HG02759 (cell line): ENCODE measurements around the gene ASTN2.
"Not testable (repeated sequence)": the region's sequence is repeated elsewhere in the genome, so short reads cannot be mapped to it uniquely, and the experiment has no call there.

Source experiments
- ATAC-seq: cut with Tn5 transposase; IDR thresholded peaks from one replicate; pipeline ENCODE4 v1.9.1; 2021; ENCODE audit warnings: mild to moderate bottlenecking, moderate library complexity; ENCODE audit not compliant: unreplicated experiment

Gene ASTN2

DNA sequence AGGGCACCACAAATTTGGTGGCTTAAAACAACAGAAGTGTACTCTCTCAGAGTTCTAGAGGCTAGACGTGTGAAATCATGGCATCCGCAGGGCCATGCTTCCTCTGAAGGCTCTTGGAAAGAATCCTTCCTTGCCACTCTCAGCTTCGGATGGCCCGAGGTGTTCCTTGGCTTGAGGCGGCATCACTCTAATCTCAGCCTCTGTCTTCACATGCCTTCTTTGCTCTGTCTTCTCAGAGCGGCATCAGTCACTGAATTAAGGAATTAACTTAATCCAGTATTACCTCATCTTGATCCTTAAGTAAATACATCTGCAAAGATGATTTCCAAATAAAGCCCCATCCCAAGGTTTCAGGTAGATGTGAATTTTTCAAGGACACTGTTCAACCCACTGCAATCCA, 938.9 kb downstream of the ASTN2 start:
- no peak for ATAC-seq

DNA sequence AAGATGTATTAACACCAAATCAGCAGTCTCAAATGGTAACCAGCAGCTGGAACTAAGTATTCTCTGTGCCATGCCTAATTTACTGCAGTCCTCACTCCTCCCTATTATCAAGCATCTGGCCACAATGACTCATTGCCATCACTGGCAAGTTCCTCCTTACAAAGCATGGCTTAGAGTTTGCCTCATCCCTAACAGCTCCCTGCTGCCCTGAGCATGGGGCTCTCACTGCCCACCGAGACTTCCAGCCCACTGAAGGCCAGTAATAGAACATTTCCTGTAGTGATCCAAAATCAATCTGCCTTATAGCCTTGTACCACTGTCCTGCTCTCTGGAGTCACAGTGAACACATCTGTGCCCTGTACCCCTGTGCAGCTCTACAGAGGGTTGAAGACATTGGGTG, 939.7 kb downstream of the ASTN2 start:
- ATAC-seq, result no peak

DNA sequence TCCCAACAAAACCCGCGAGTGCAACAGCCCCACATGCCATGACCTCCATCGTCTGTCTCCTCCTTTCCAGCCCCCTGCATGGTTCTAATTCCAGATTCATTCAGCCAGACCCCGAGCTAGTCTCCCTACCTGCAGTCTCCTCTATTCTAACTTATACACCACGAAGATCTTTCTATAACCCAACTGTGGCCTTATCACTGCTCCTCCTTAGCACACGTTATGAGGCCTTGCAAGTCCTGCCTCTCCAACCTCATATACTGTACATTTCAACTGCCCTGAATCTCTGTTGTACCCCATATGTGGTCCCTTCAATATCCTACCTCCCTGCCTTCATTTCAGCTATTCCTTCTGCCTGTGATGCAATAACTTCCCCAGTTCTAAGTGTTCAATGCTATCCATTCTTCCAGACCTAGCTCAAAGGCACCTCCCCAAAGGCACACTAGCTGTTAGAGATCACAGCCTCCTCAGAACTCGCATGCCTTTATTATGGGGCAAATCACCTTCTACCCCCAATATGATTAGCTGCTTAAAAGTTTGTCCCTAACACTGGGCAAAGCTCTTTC, 942.8 kb downstream of the ASTN2 start:
- ATAC-seq, result no peak

DNA sequence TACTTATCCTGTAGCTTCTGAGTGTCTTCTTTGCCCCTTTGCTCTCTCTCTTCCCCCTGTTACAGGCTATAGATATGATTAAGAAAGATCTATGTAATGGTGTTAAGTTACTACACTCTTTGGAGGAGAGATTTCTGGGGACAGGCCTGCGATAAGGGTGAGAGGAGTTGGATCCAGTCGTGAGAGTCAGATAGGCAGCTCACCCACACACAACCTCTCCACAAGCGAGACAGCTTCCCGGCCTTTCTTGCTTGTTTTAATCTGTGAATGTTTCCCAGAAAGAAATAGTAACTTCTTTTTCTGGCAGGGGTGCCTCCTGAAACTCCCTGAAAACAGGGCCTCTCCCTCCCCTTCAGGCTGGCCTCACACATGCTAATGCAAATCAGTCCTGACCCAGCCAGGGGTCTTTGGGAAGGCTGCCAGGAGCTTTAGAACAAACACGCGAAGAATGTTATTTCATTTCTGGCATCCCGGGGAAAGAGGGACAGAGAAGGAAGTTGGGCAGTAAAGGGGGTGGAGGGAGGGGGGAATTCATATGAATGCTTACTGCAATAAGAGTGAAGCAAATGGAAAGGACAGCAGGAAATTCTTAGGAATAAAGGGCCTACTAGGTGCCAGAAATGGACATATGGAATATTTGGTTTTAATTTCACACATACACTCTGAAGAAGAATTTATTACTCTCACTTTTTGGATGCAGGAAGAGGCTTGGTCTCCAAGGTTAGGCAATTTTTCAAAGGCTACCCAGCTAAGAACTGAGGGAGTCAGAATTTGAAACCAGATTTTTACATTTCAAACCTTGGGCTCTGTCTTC, 943.6 kb downstream of the ASTN2 start:
- no peak for ATAC-seq

DNA sequence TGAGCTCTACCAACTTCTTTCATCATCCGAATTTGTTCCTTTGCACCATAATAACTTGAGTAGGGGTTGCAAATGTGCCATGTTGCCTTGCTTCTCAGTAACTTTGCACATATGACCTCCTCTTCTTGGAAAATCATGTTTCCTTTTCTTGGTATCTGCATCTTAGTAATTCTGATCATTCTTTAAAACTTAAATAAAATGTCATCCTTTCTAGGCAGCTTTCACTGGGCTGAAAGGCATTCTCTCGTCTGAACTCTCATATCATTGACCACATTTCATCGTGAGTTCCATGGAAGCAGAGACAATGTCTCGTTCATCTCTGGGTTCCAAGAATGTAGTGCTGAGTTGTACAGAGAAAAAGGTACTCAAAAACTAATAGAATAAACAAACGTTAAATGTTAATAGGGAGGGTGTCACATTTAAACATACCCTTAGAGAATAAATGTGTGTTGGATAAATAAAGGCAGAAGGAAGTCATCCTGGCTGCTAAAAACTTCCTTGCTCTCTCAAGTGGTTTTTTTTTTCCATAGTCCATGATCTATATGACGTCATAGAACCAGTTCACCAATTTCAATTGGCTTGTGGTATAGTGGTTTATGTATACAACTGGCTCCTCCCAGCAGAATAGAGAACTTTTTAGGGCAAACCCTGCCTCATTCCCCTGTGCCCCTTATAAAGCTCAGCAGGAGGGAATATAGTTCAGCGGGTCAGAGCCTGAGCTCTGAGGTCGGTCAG, 945.9 kb downstream of the ASTN2 start:
- no peak for ATAC-seq

DNA sequence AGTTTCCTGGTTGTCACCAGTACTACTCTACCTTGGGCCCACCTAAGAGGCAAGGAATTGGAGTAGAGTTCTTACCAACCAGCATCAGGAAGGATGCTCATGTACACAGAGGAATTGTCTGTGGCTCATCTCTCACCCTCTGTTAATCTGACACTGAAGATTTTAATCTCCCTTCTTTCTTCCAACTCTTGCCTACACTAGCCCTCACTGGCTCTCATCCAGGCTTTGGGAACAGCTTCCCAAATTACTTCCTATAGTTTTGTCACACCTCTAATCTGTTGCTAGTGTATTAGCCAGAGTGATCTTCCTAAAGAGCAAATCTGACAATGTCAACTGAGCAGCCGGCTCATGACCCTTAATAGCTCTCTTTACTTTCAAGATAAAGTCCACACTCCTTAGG, 946.5 kb downstream of the ASTN2 start:
- ATAC-seq, result no peak

DNA sequence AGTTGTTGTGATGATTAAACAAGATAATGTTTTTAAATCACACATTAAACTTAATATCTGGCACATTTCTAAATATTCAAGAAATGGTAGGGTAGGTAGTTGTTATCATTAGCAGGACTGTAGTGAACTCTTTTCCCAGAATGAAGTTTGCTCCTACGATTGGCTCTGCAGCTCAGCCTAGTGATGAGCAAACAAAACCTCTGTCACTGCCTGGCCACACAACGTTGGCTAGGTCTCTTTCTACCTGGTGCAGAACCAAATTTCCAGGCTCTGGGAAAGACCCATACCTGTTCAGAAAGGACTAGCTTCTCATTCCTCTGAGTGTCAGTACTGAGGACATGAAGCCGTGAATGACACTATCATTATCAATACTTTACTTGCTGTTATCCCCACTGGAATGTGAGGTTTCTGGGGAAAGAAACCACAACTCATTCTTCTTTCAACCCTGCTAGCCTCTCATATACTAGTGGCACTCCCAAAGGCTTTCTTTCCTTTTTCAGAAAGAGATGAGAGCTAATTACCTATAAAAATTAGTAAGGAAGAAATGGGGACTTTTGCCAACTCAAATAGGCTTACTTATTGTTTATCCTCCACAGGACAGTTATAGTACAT, 947.0 kb downstream of the ASTN2 start:
- no peak for ATAC-seq

DNA sequence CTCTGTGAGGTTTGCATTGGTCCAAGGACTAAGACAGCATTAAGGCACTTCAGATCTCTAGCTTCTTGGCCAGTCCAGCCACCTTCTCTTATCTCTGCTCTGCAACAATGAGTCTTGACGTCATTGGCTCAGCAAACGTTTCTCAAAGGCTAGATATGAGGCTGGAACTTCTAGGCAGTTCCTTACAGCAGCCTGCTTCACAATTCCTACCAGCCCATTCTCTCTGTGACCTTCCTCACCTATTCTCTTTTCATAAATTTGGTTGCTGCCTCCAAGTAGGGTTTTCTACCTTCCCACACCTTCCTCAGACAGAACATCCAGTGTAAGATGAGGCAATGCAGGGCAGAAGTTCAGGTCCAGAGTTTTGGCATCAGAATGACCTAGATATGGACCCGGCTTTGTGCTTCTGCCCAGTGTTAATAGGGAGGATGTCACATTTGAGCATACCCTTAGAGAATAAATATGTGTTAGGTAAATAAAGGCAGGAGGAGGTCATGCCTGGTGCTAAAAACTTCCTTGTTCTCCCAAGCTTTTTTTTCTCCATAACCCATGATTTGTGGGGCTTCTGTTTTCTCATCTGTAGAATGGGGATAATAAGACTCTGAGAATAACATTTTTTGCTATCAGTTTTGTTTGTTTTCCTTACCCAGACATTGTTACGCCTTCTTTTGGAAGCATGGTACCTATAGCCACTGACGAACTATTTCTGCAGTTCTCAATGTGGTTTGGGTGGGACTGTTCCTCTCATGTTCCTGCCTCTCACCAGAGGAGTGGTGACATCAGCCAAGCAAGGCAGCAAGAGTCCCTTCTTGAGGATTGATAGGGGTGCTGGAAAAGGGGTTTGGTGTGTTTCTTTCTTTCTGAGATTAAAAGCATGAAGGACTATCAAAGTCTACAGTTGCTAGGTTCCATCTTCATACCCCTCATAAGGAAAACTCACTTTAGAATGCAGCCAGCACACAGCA, 948.3 kb downstream of the ASTN2 start:
- ATAC-seq, result no peak

DNA sequence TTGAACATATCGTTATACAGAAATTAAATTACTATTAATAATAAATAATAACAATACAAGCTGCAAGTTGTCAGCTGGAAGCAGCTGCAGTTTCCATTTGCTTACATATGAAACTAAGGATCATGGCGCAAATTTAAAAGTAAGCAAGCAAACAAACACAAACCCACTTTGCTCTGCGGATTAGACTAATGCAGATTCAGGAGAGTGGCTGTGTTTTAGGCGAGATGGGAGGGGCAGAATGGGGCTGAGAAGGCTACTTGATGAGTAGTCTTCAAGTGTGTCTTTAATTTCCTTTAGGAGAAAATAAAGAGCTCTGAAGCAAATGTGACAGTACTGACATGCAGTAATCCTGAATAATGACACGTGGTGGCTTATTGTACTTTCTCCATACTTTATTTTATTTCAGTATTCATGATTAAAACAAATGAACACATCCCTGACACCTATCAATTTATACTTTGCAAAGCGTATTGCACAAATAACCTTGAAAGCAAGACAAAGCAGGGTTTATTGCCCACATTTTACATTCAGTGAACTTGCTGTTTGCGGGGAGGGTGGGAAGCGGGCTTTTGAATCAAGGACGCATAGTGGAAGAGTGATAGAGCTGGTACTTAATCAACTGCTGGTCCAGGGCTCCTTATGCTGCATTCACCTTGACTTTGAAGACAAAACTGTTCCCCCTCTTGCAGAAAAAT, 949.1 kb downstream of the ASTN2 start:
- ATAC-seq, result no peak

DNA sequence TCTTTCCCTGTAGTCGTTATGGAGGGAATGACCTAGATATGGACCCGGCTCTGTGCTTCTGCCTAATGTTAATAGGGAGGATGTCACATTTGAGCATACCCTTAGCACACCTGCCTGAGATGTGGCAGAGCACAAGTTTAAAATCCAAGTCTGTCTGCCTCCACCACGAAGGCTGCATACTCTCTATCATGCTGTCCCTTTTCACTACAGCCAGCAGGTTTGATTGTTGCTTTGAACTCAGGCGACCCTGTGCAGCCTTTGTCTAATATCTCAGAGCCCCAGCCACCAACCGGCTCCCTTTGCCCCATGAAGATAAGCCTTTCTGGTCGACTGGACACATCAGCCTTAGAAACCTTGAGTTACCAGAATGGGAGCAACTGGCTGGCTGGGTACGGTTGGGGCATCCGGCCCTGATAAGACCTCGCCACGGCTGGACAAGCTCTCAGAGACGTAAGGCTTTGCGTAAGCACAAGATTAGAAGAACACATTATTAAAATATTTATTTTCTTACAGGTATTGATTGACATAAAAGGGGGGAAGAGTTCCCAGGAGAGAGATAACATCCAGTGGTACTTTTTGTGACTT, 949.8 kb downstream of the ASTN2 start:
- no peak for ATAC-seq

DNA sequence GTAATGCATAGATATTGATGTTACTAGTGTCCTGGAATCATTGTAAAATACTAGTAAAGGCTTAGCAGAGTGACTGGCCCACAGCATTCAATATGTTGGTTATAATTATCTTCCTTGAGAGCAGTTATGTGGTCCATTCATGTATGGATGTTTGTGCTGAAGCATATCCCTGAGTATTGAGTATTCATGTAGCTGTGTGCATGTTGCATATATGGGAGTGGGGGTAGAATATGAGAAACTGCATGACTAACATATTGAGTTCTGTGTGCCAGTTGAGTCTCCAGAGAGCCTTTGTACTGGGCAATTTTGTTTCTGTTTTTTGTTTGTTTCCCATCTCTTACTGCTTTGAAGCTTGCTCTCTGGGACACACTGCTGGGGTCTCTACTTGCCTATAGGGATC, 950.4 kb downstream of the ASTN2 start:
- no peak for ATAC-seq

DNA sequence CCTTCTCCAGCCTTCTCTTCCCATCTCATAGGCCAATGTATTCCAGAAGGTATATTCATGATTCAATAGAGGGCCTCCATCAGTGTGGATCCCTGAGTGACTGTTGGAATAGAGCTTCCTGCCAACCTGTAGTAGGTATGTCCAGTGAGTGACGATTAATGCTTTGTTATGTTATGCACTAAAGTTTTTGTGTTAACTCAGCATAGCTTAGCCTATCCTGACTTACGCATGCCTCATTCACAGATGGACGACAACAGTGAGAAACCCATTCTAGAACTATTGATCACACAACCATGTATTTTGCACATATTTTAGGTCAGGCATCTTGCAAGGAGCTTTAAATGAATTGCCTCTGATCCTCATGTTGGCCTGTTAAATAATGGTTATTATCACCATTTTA, 953.2 kb downstream of the ASTN2 start:
- ATAC-seq, result no peak

DNA sequence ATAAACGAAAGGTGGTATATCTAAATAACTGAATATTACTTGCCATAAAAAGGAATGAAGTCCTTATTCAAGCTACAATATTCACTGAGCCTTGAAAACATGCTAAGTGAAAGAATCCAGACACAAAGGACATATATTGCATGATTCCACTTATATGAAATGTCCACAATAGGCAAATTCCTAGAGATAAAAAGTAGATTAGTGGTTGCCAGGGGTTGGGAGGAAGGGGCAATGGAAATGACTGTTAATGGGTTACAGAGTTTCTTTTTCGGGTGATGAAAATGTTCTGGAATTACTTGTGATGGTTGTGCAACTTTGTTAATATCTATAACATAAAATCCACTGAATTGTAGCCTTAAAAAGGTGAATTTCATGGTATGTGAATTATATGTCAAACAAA, 954.8 kb downstream of the ASTN2 start:
- no peak for ATAC-seq

DNA sequence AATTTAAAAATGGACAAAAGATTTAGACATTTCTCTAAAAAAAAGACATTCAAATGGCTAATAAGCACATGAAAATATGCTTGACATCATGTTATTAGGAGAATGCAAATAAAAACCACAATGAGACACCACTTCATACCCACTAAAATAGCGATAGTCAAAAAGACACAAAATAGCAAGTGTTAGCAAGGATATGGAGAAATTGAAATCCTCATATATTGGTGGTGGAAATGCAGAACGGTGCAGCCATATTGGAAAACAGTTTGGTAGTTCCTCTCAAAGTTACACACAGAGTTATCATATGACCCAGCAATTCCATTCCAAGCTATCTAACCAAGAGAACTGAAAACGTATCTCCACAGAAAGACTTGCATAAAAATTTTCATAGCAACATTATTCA, 955.3 kb downstream of the ASTN2 start:
- no peak for ATAC-seq

DNA sequence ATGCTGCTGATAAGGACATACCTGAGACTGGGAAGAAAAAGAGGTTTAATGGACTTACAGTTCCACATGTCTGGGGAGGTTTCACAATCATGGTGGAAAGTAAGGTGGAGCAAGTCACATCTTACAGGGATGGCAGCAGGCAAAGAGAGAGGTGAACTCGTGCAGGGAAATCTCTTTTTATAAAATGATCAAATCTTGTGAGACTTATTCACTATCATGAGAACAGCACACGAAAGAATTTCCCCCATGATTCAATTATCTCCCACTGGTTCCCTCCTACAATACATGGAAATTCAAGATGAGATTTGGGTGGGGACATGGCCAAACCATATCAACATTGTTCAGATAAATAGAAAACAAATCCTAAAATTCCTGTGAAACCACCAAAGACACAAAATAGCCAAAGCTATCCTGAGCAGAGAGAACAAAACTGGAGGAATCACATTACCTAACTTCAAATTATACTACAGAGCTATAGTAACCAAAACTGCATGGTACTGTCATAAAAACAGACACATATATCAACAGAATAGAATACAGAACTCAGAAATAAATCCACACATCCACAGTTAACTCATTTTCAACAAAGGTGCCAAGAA, 958.3 kb downstream of the ASTN2 start:
- ATAC-seq, result no peak

DNA sequence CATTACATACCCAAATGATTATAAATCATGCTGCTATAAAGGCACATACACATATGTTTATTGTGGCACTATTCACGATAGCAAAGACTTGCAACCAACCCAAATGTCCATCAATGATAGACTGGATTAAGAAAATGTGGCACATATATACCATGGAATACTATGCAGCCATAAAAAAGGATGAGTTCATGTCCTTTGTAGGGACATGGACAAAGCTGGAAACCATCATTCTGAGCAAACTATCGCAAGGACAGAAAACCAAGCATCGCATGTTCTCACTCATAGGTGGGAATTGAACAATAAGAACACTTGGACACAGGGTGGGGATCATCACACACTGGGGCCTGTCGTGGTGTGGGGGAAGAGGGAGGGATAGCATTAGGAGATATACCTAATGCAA, 960.3 kb downstream of the ASTN2 start:
- not testable (repeated sequence) for ATAC-seq

DNA sequence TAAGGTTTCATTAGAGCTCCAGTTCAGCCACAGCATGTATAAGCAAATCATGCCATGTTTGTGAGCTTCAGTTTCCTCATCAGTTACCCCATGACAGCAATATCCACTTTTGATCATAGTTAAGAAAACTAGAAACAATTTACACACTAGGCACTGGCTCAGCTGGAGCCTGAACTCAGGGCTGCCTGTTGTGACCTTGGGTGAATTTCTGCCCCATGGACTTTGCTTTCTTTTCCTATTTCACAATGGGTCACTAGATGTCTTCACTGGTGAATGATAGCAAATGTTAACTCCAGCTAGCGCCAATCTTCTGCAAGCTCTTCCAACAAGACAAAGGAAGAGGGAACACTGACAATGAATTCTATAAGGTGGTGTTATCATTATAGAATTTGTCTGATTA, 961.1 kb downstream of the ASTN2 start:
- no peak for ATAC-seq

DNA sequence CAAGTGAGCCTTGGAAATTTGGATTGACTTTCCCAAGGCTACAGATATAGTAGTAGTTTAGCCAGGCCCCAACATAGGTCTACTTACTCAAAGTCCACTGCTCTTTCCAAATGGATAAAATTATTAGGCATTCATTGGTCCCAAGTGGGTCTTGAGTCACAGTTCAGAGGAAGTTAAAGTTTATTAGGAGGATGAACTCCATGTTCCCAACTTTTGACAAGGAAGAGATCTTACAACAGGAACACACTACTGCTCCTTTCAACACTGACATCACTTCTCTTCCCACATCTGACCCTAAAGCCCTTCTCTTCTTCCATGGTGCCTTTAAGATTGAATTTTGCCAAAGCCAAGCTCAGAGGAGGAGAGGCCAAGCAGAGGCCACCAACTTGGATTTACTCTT, 962.2 kb downstream of the ASTN2 start:
- no peak for ATAC-seq

DNA sequence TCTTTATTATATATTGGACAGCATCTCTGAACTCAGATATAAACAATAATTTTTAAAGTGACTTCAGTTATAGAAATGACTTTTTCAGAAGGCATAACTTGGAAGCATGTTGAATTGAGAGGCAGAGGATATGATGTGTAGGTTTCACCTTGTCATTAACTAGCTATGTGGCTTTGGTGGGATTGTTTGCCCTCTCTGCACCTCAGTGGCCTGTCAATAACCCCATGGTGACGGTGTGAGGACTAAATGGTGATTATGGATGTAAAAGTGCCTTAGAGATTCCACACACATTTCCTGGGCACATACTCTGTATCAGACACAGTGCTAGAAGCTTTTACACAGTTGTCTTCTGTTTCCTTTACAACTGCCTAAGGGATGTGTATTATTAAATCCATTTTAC, 962.6 kb downstream of the ASTN2 start:
- ATAC-seq, result no peak
